Natural killer cell (primary cell): ENCODE measurements around the gene JAML. TPM values are rescaled to one million over a fixed set of nuclear protein-coding genes. Genes with fewer than 3 reads are reported as not detected.
A peak's percentile ranks its signal among the peaks of the same experiment; 100 is the strongest.

Experiments
- ATAC-seq, 3 donors: fragments of 150-1000 bp in 2 of 3; fragments of 200-7000 bp in 1 of 3; cut with Tn5 transposase; 1 replicate in 1 of 3; 2 replicates in 2 of 3; pipeline ENCODE4 v1.10.0; 2021; ENCODE audit warnings: mild to moderate bottlenecking in 2 of 3, moderate library complexity in 2 of 3
- DNase-seq, 2 donors: peaks; one replicate each; pipeline versions ENCODE4 v3.0.0 to v3.0.0-alpha.2; 2013 to 2021; ENCODE audit warnings: mixed read lengths in 1 of 2
- H3K27ac ChIP-seq: one replicate; pipeline ENCODE4 v1.5.1; 2013; ENCODE audit warnings: mild to moderate bottlenecking, low read length
- H3K27me3 ChIP-seq: one replicate; pipeline ENCODE4 v1.6.1; 2013; ENCODE audit warnings: low read length; ENCODE audit not compliant: control insufficient read depth, insufficient read depth
- H3K36me3 ChIP-seq: one replicate; pipeline ENCODE4 v1.6.1; 2013; ENCODE audit warnings: low read length; ENCODE audit not compliant: control insufficient read depth, insufficient read depth
- H3K4me1 ChIP-seq: one replicate; pipeline ENCODE4 v1.6.1; 2013; ENCODE audit warnings: low read length; ENCODE audit not compliant: control insufficient read depth, insufficient read depth
- H3K4me3 ChIP-seq: one replicate; pipeline ENCODE4 v1.5.1; 2013; ENCODE audit warnings: low read length
- H3K9me3 ChIP-seq: one replicate; pipeline ENCODE4 v1.6.1; 2013; ENCODE audit warnings: low read length; ENCODE audit not compliant: control insufficient read depth, insufficient read depth
- H3K27ac Mint-ChIP-seq, 2 donors: one replicate each; pipeline ENCODE4 v1.8.0; 2022; ENCODE audit warnings: mild to moderate bottlenecking in 2 of 2, mixed read lengths in 2 of 2, moderate library complexity in 1 of 2
- H3K27me3 Mint-ChIP-seq, 2 donors: one replicate each; pipeline ENCODE4 v1.8.0; 2022; ENCODE audit warnings: low read depth in 2 of 2, mixed read lengths in 2 of 2
- H3K36me3 Mint-ChIP-seq: one replicate; pipeline ENCODE4 v1.8.0; 2022; ENCODE audit warnings: mixed read lengths
- H3K4me1 Mint-ChIP-seq, 2 donors: one replicate each; pipeline ENCODE4 v1.8.0; 2022; ENCODE audit warnings: mixed read lengths in 2 of 2
- H3K4me3 Mint-ChIP-seq: one replicate; pipeline ENCODE4 v1.8.0; 2022; ENCODE audit warnings: mild to moderate bottlenecking, moderate library complexity, mixed read lengths
- H3K9me3 Mint-ChIP-seq, 2 donors: one replicate each; pipeline ENCODE4 v1.8.0; 2022; ENCODE audit warnings: mixed read lengths in 2 of 2
- CTCF ChIP-seq: fragments of 200-600 bp; IDR thresholded peaks from one replicate; pipeline ENCODE4 v1.8.0; 2022; ENCODE audit warnings: antibody characterized with exemption
- WGBS: methylation state at CpG from one replicate; pipeline ENCODE4 v1.1.7; 2013; ENCODE audit warnings: missing lambda C conversion rate; ENCODE audit not compliant: insufficient coverage; 5-methylcytosine and 5-hydroxymethylcytosine counted together
- intact Hi-C: fragments of 100-400 bp; cut with micrococcal nuclease; formaldehyde crosslinking; loops from one replicate; pipeline ENCODE4 v1.14.2; 2022
- total RNA-seq, 4 donors: library from RNA; stranded (reverse); fragments of 120-200 nt in 1 of 4; gene quantifications; one replicate each; pipeline versions ENCODE4 v1.2.3 to v1.2.4, GENCODE V29; 2013 to 2022

Gene JAML
- total RNA-seq, 3 donors from 2014 or later (not counting 1 experiment from before 2014, with no cell fraction given): 7.1 to 27.8 (median 12.8) TPM

- no peak for TF ChIP-seq CTCF
- H3K4me1 ChIP-seq: peaks cover 47% of the 10 kb centered on the region
- no peak overlapping the region for H3K4me3 ChIP-seq
- H3K36me3 Mint-ChIP-seq: no peaks in the 10 kb centered on the region
- intact Hi-C loops: loop anchor here (10.0 kb wide), 1 partner anchor 225 kb away; no protein-coding TSS in a partner anchor
- no peaks in the 10 kb centered on the region for H3K9me3 Mint-ChIP-seq
- H3K27ac Mint-ChIP-seq: peak overlapping the region in 1 of 2 donors; percentile 34
- H3K4me3 Mint-ChIP-seq: peak overlapping the region; percentile 49
- peaks cover 38 to 39% of the 10 kb centered on the region in 2 donors for H3K4me1 Mint-ChIP-seq
- H3K27ac ChIP-seq: peak overlapping the region; percentile 34
- WGBS: 56% methylated on average over 5 of the region's 5 CpGs
- peaks cover 16% of the 10 kb centered on the region for H3K36me3 ChIP-seq
- H3K9me3 ChIP-seq: no peaks in the 10 kb centered on the region
- DNase-seq (no peak), ATAC-seq (no peak)
- peaks cover 3 to 11% of the 10 kb centered on the region in 2 donors for H3K27me3 Mint-ChIP-seq
- no peaks in the 10 kb centered on the region for H3K27me3 ChIP-seq
Measured at GRCh38 chr11:118229274-118229847, 4.5 kb upstream of the JAML start.

GRCh38 chr11:118227865-118228785 is 3.3 kb upstream of the JAML start:
- peak overlapping the region; percentile 80 for H3K4me3 Mint-ChIP-seq
- peak overlapping the region in 1 of 2 donors; percentile 77 for H3K27ac Mint-ChIP-seq
- Histone ChIP-seq H3K36me3 (peaks cover 11% of the 10 kb centered on the region), H3K27me3 (no peaks in the 10 kb centered on the region), H3K27ac (peak overlapping the region; percentile 70), H3K4me1 (peaks cover 54% of the 10 kb centered on the region), H3K4me3 (no peak overlapping the region), H3K9me3 (no peaks in the 10 kb centered on the region)
- ATAC-seq: peak; percentile 43 to 85 (median 70)
- H3K4me1 Mint-ChIP-seq: peaks cover 39 to 49% of the 10 kb centered on the region in 2 donors
- intact Hi-C loops: loop anchor here (1.0 to 10.0 kb wide), 3 partner anchors 13 to 223 kb away; partner anchors contain the start of gene MPZL3
- WGBS: 5% methylated on average over 6 of the region's 8 CpGs
- DNase-seq: peak; percentile 40 to 75
- no peaks in the 10 kb centered on the region for H3K36me3 Mint-ChIP-seq
- H3K9me3 Mint-ChIP-seq: no peaks in the 10 kb centered on the region
- peaks cover 9 to 23% of the 10 kb centered on the region in 2 donors for H3K27me3 Mint-ChIP-seq
- TF ChIP-seq CTCF: no peak

- Mint-ChIP-seq H3K27me3 (peaks cover 13 to 31% of the 10 kb centered on the region in 2 donors), H3K4me3 (peak overlapping the region; percentile 80), H3K27ac (peak overlapping the region in 1 of 2 donors; percentile 77), H3K9me3 (no peaks in the 10 kb centered on the region), H3K36me3 (no peaks in the 10 kb centered on the region), H3K4me1 (peaks cover 39 to 49% of the 10 kb centered on the region in 2 donors)
- ATAC-seq (peak; percentile 22 to 35 (median 27)), DNase-seq (peak in 1 of 2 donors; percentile 44)
- Histone ChIP-seq H3K4me3 (no peak overlapping the region), H3K36me3 (peaks cover under 1% of the 10 kb centered on the region), H3K27me3 (no peaks in the 10 kb centered on the region), H3K27ac (peak overlapping the region; percentile 70), H3K4me1 (peaks cover 62% of the 10 kb centered on the region), H3K9me3 (no peaks in the 10 kb centered on the region)
- intact Hi-C loops: loop anchor here (1.0 to 10.0 kb wide), 2 partner anchors 26 to 222 kb away; partner anchors contain the start of gene MPZL3
- TF ChIP-seq CTCF: no peak
- WGBS: 8% methylated on average over 2 of the region's 2 CpGs
Measured at GRCh38 chr11:118226781-118227180, 2.0 kb upstream of the JAML start.
